Type B pancreatic cell (in vitro differentiated cells): Measurements from ENCODE around the gene CEP128. TPM values are rescaled to one million over a fixed set of nuclear protein-coding genes. Genes with fewer than 3 reads are reported as not detected.
"Not testable (repeated sequence)": the region's sequence is repeated elsewhere in the genome, so short reads cannot be mapped to it uniquely, and the experiment has no call there.

Experiments used
- DNase-seq: peaks from one replicate; pipeline ENCODE4 v3.0.0; 2021; ENCODE audit warnings: mixed read lengths; ENCODE audit not compliant: unreplicated experiment; ENCODE audit errors: extremely low spot score
- H3K27ac Mint-ChIP-seq: 2 replicates; pipeline ENCODE4 v1.8.0; 2021; ENCODE audit warnings: mild to moderate bottlenecking, mixed read lengths
- H3K27me3 Mint-ChIP-seq: 2 replicates; pipeline ENCODE4 v1.8.0; 2021; ENCODE audit warnings: mixed read lengths
- H3K36me3 Mint-ChIP-seq: 2 replicates; pipeline ENCODE4 v1.8.0; 2021; ENCODE audit warnings: mixed read lengths
- H3K4me1 Mint-ChIP-seq: one replicate; pipeline ENCODE4 v1.8.0; 2021; ENCODE audit warnings: mixed read lengths; ENCODE audit not compliant: unreplicated experiment
- H3K4me3 Mint-ChIP-seq: 2 replicates; pipeline ENCODE4 v1.8.0; 2021; ENCODE audit warnings: mild to moderate bottlenecking, mixed read lengths
- H3K9me3 Mint-ChIP-seq: 2 replicates; pipeline ENCODE4 v1.8.0; 2021; ENCODE audit warnings: mixed read lengths
- CTCF ChIP-seq: fragments of 200-600 bp; sonication (generic); conservative IDR thresholded peaks from 2 replicates; pipeline ENCODE4 v1.5.0; 2021; ENCODE audit warnings: antibody characterized with exemption, mild to moderate bottlenecking
- total RNA-seq: library from RNA; stranded (reverse); gene quantifications from 2 replicates; pipeline ENCODE4 v1.2.1, GENCODE V29; 2021; ENCODE audit warnings: low replicate concordance

Gene CEP128
- total RNA-seq, 1 donor from 2014 or later, result 17.7 TPM

- no peak for DNase-seq
- peaks cover 54% of the 10 kb centered on the region for H3K27me3 Mint-ChIP-seq
- H3K9me3 Mint-ChIP-seq, result no peaks in the 10 kb centered on the region
- H3K4me1 Mint-ChIP-seq, result peaks cover 3% of the 10 kb centered on the region
- no peak overlapping the region for H3K27ac Mint-ChIP-seq
- TF ChIP-seq CTCF, result no peak
- H3K36me3 Mint-ChIP-seq, result no peaks in the 10 kb centered on the region
- no peak overlapping the region for H3K4me3 Mint-ChIP-seq
Observed at GRCh38 chr14:80957613-80958012, 16.1 kb upstream of the CEP128 start.

- TF ChIP-seq CTCF, result no peak
- no peaks in the 10 kb centered on the region for H3K9me3 Mint-ChIP-seq
- H3K36me3 Mint-ChIP-seq, result no peaks in the 10 kb centered on the region
- no peak overlapping the region for H3K27ac Mint-ChIP-seq
- H3K4me3 Mint-ChIP-seq, result peak overlapping the region; percentile 39
- DNase-seq, result no peak
- H3K27me3 Mint-ChIP-seq, result peaks cover 59% of the 10 kb centered on the region
- peaks cover 3% of the 10 kb centered on the region for H3K4me1 Mint-ChIP-seq
Observed at GRCh38 chr14:80956922-80957321, 15.4 kb upstream of the CEP128 start.

- DNase-seq, result no peak
- Mint-ChIP-seq H3K27me3 (peaks cover 64% of the 10 kb centered on the region), H3K4me3 (peak overlapping the region; percentile 58), H3K36me3 (no peaks in the 10 kb centered on the region), H3K27ac (no peak overlapping the region), H3K4me1 (peaks cover 3% of the 10 kb centered on the region), H3K9me3 (no peaks in the 10 kb centered on the region)
- no peak for TF ChIP-seq CTCF
Observed at GRCh38 chr14:80956102-80956501, 14.6 kb upstream of the CEP128 start.

GRCh38 chr14:80955416-80955941 is 13.9 kb upstream of the CEP128 start, which contains the start of gene TSHR:
Gene TSHR (plus strand): TSS chr14:80955621. CDS start chr14:80955681, 60 bp downstream.
- peak within 1 kb of the TSS; percentile 39 for H3K27ac Mint-ChIP-seq
- peak within 1 kb of the TSS; percentile 88 for H3K4me3 Mint-ChIP-seq
- H3K27me3 Mint-ChIP-seq, result peaks cover 67% of the 10 kb centered on the region
- peaks cover 3% of the 10 kb centered on the region for H3K4me1 Mint-ChIP-seq
- TF ChIP-seq CTCF, result no peak
- H3K36me3 Mint-ChIP-seq, result no peaks in the 10 kb centered on the region
- no peaks in the 10 kb centered on the region for H3K9me3 Mint-ChIP-seq
- DNase-seq, result no peak

- Mint-ChIP-seq H3K9me3 (no peaks in the 10 kb centered on the region), H3K36me3 (no peaks in the 10 kb centered on the region), H3K27ac (peak overlapping the region; percentile 39), H3K4me1 (peaks cover 3% of the 10 kb centered on the region), H3K4me3 (peak overlapping the region; percentile 88), H3K27me3 (peaks cover 70% of the 10 kb centered on the region)
- peak; percentile 82 for DNase-seq
- peak; percentile 90 for TF ChIP-seq CTCF
Observed at GRCh38 chr14:80954687-80955299, 13.3 kb upstream of the CEP128 start.

GRCh38 chr14:80953211-80953610 is 11.7 kb upstream of the CEP128 start:
- not testable (repeated sequence) for H3K4me3 Mint-ChIP-seq, H3K36me3 Mint-ChIP-seq, H3K9me3 Mint-ChIP-seq, H3K27ac Mint-ChIP-seq, DNase-seq, H3K4me1 Mint-ChIP-seq
- H3K27me3 Mint-ChIP-seq, result peaks cover 72% of the 10 kb centered on the region
